AML-193 (cell line): ENCODE results near the gene GRK6.

Source experiments
- DNase-seq, 2 experiments: peaks; one replicate each; lab custom pipeline; 2025; lab: John Stamatoyannopoulos, UW

The GRK6 gene

GRCh38 chr5:177487975-177488374 is 61.5 kb downstream of the GRK6 start:
- no peak for DNase-seq

DNA sequence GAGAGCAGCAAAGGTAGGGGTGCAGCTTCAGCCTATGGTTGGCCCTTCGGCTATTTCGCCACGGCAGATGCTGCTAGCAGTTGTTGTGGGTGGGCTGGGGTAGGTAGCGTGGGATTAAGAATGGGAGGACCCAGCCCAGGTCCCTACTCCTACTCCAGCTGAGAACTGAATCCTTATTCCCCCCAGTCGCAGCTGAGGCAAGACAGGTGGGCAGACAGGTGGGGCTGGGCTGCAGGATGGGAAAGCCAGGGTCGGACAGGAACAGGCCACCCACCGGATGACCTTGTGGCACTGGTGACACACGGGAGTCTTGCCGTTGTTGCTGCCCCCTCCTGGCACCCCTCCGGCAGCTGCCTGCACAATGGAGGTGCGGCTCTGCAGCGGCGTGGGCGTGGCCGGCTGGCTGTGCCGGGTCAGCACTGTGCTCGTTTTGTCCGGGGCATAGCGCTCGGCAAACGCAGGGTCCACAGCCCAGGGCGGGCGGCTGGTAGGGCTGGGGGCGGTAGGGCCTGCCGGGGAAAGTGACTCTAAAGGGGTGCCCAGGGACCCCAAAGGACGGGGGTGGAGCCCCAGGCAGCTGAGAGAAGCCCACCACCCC is 62.7 kb downstream of the GRK6 start:
- DNase-seq: no peak

GRCh38 chr5:177490311-177490991 is 64.0 kb downstream of the GRK6 start:
- DNase-seq: no peak

DNA sequence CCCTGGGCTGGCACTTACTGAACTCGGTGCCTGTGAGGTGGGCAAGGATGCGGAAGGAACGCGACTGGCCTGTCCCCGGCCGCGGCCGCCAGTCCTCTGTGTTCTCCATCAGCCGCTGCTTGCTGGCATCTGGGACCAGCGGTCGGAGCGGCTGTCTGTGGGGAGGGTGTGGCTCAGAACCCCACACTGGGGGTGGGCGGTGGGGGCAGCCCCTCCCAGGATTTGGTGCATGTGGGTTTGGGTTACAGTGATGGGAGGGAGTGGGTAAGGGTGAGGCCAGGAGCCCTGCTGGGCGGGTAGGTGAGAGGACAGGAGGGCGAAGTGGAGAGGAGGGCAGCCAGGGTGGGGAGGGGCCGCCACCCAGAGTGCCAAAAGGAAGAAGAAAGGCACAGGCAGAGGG is 64.5 kb downstream of the GRK6 start:
- DNase-seq: no peak

DNA sequence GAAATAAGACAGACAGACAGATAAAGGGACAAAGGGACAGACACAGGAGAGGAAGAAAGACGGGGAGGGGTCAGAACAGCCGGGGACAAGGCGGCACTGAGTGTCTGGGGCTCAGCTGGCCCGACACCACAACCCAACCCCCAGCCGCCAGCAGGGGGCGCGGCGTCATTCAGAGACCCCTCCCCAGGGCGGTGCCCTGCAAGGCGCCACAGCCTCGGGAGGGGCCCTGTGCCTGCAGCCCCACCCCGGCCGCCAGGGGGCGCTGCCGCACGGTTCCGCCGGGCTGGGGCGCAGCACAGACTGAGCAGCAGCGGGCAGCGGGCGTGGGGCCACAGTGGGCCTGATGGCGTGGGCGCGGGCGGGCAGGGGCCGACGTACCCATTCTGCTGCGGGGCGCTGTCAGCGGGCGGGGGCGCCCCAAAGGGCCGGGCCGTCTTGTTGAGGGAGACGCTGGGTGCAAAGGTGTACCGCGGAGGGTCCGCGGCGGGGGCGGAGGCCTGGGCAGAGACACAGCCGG is 65.0 kb downstream of the GRK6 start:
- DNase-seq: no peak

GRCh38 chr5:177491983-177492746 is 65.7 kb downstream of the GRK6 start:
- no peak for DNase-seq
